Stomach smooth muscle (tissue), 2 donors: ENCODE data around the gene CLCN7.

ENCODE experiments used
- H3K27ac ChIP-seq: one replicate; pipeline ENCODE4 v1.7.0; 2013; ENCODE audit warnings: mild to moderate bottlenecking, low read length, inconsistent platforms
- H3K27me3 ChIP-seq, 2 donors: one replicate each; pipeline ENCODE4 v1.7.0; 2013; ENCODE audit warnings: low read length in 2 of 2; ENCODE audit not compliant: insufficient read depth in 2 of 2, control insufficient read depth in 1 of 2
- H3K36me3 ChIP-seq, 2 donors: one replicate each; pipeline ENCODE4 v1.7.0; 2013; ENCODE audit warnings: low read length in 2 of 2; ENCODE audit not compliant: control insufficient read depth in 2 of 2, insufficient read depth in 2 of 2
- H3K4me1 ChIP-seq: one replicate; pipeline ENCODE4 v1.7.0; 2013; ENCODE audit warnings: low read length; ENCODE audit not compliant: control insufficient read depth, insufficient read depth
- H3K4me3 ChIP-seq, 2 donors: one replicate each; pipeline ENCODE4 v1.7.0; 2013; ENCODE audit warnings: low read length in 2 of 2
- H3K9ac ChIP-seq, 2 donors: one replicate each; pipeline ENCODE4 v1.7.0; 2013; ENCODE audit warnings: low read length in 2 of 2, mild to moderate bottlenecking in 1 of 2
- H3K9me3 ChIP-seq, 2 donors: one replicate each; pipeline ENCODE4 v1.7.0; 2013; ENCODE audit warnings: low read length in 2 of 2; ENCODE audit not compliant: control insufficient read depth in 2 of 2
- donor health status: healthy.
- donor health status: Pancreatic carcinoma.

Gene CLCN7

DNA sequence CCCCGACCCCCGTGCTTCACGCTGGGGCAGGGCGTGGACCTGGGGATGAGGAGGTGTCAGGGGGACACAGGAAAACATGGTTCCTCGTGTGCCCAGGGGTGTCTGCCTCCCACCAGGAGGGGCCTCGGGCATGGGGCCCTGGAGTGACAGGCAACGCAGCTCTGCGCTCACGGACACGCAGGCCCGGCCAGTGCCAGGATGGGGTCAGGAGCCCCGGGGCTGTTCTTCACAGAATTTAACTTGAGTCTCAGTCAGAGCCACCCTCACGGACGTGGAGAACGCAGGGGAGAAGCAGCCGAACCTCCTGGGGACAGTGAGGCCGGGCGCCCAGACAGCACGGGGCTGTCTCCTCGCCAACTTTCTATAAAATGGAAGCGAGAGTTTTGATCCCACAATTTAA, 77.0 kb downstream of the CLCN7 start:
- Histone ChIP-seq H3K27me3 (no peaks in the 10 kb centered on the region), H3K4me3 (no peak overlapping the region), H3K4me1 (no peaks in the 10 kb centered on the region), H3K36me3 (peaks cover 24 to 36% of the 10 kb centered on the region in 2 donors), H3K9ac (no peak overlapping the region), H3K27ac (no peak overlapping the region), H3K9me3 (no peaks in the 10 kb centered on the region)

DNA sequence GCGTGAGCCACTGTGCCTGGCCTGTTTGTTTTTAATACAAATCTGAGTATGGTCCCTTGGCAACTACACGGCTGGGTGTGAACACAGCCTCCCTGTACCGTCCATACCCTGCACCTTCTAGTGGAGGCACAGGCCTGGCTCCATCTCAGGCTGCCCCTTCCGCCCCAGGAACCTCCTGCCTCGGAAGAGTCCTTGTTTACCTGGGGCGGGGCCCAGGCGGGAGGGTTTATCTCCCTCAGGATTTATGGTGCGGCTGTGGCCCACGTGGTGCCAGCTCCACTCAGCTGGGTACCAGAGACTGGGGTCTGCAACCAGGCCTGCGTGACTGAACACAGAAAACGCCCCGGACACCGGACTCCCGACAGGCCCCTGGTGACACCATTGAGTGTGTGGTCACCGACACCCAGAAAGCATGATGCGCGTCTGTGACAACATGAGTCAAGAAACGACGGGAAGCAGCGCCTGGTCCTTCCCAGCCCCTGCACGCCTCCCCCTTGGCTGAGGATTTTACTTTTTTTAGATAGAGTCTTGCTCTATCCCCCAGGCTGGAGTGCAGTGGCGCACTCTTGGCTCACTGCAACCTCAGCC, 79.3 kb downstream of the CLCN7 start:
- Histone ChIP-seq H3K4me3 (no peak overlapping the region), H3K27ac (no peak overlapping the region), H3K9me3 (no peaks in the 10 kb centered on the region), H3K27me3 (no peaks in the 10 kb centered on the region), H3K4me1 (no peaks in the 10 kb centered on the region), H3K36me3 (peaks cover 19 to 34% of the 10 kb centered on the region in 2 donors), H3K9ac (no peak overlapping the region)
